NB4 (cell line): ENCODE measurements around the gene HCAR2.

ENCODE experiments used
- CTCF ChIP-seq: IDR thresholded peaks from one replicate; pipeline ENCODE4 v1.5.1; 2012; ENCODE audit warnings: low read depth, low read length
- TF ChIP-seq, protein P1 (sequence below): IDR thresholded peaks from 2 replicates; pipeline ENCODE4 v1.6.1; 2011; ENCODE audit warnings: low read depth, low read length

DNA sequence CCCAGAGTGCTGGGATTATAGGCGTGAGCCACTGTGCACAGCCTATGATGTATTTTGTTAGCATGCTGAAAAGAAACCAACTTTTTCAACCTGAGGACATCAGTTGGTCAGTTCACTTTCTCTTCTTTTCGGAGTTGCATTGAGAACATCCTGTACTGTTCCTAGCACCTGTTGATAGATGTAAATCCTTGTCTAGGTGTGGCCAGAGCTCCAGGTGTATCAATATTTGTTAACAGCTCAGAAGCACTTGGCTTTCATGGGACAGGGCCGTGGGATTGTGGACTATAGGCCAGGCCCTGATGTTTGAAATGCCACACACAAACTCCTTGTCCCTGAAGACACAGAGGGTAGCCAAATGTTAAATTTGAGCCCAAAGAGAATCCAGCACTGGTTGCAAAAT is 14.9 kb downstream of the HCAR2 start:
- TF ChIP-seq CTCF = no peak
- TF ChIP-seq, protein P1, sequence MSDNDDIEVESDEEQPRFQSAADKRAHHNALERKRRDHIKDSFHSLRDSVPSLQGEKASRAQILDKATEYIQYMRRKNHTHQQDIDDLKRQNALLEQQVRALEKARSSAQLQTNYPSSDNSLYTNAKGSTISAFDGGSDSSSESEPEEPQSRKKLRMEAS = no peak
